NCI-H146 (cell line): Measurements from ENCODE around the gene FRMD4A.

Source experiments
- DNase-seq: peaks from one replicate; lab custom pipeline; 2025; lab: John Stamatoyannopoulos, UW

FRMD4A gene

GRCh38 chr10:13670311-13670710 lies 660.4 kb downstream of the FRMD4A start:
- no peak for DNase-seq

- DNase-seq, result no peak
These were observed 660.8 kb downstream of the FRMD4A start for GRCh38 chr10:13669901-13670300.

GRCh38 chr10:13669182-13669855 lies 661.4 kb downstream of the FRMD4A start:
- no peak for DNase-seq

GRCh38 chr10:13668126-13668525 lies 662.6 kb downstream of the FRMD4A start:
- no peak for DNase-seq

GRCh38 chr10:13665516-13666262 lies 665.0 kb downstream of the FRMD4A start:
- no peak for DNase-seq

- no peak for DNase-seq
These were observed 669.5 kb downstream of the FRMD4A start for GRCh38 chr10:13661256-13661655.

GRCh38 chr10:13660551-13660920 lies 670.2 kb downstream of the FRMD4A start:
- DNase-seq, result no peak

GRCh38 chr10:13659887-13660550 lies 670.7 kb downstream of the FRMD4A start:
- peak; percentile 26 for DNase-seq

- DNase-seq, result no peak
These were observed 671.6 kb downstream of the FRMD4A start for GRCh38 chr10:13658871-13659685.

- DNase-seq, result no peak
These were observed 672.5 kb downstream of the FRMD4A start for GRCh38 chr10:13658264-13658663.

- no peak for DNase-seq
These were observed 673.5 kb downstream of the FRMD4A start for GRCh38 chr10:13657101-13657680.

GRCh38 chr10:13656337-13657100 lies 674.2 kb downstream of the FRMD4A start:
- no peak for DNase-seq

- DNase-seq, result no peak
These were observed 675.9 kb downstream of the FRMD4A start for GRCh38 chr10:13654846-13655245.

GRCh38 chr10:13654118-13654830 lies 676.5 kb downstream of the FRMD4A start:
- DNase-seq, result no peak

GRCh38 chr10:13652860-13653259 lies 677.9 kb downstream of the FRMD4A start:
- no peak for DNase-seq

- DNase-seq, result no peak
These were observed 678.6 kb downstream of the FRMD4A start for GRCh38 chr10:13651969-13652720.

- DNase-seq, result no peak
These were observed 679.8 kb downstream of the FRMD4A start for GRCh38 chr10:13650961-13651360.

- DNase-seq, result no peak
These were observed 680.7 kb downstream of the FRMD4A start for GRCh38 chr10:13649844-13650520.

- DNase-seq, result no peak
These were observed 682.3 kb downstream of the FRMD4A start for GRCh38 chr10:13648425-13648824.
